HepG2 (cell line): ENCODE data around the gene TLCD5. TPM values are rescaled to one million over a fixed set of nuclear protein-coding genes. Genes with fewer than 3 reads are reported as not detected.

Experiments used
- ATAC-seq: fragments of 200-7000 bp; cut with Tn5 transposase; 3 replicates; pipeline ENCODE4 v1.9.1; 2020; ENCODE audit warnings: mild to moderate bottlenecking, moderate library complexity
- BruUV-seq: library from RNA; stranded (reverse); fragments of 400-500 nt; replicated peaks from 2 replicates; lab custom pipeline; 2021; lab: Mats Ljungman, UMichigan
- CTCF ChIA-PET: fragments of 300-600 bp; formaldehyde crosslinking; extraction: SDS; loops from one replicate; lab custom pipeline; 2021; ENCODE audit warnings: low total read pairs, inconsistent platforms, low intra/inter-chr PET ratio; lab: Yijun Ruan, JAX
- POLR2A ChIA-PET: fragments of 350-600 bp; sonication (Branson Sonifier 250); formaldehyde crosslinking; loops from one replicate; lab custom pipeline; 2020; ENCODE audit warnings: antibody characterized with exemption, inconsistent platforms; lab: Yijun Ruan, JAX
- DNase-seq: peaks from one replicate; pipeline ENCODE4 v3.0.0-alpha.2; 2015; ENCODE audit warnings: low spot score
- FAIRE-seq: peaks from 3 replicates; lab custom pipeline; 2011; peaks lifted over from hg19 to GRCh38; lab: Jason Lieb, UNC
- H2AFZ ChIP-seq: one replicate; pipeline ENCODE4 v1.6.1; 2011; ENCODE audit warnings: low read length, inconsistent platforms
- H3K27ac ChIP-seq: fragments of 300-600 bp; 3 replicates; pipeline ENCODE4 v1.8.0; 2011; ENCODE audit warnings: mixed run types, mild to moderate bottlenecking, mixed read lengths, low read length, inconsistent platforms; ENCODE audit not compliant: insufficient read depth; ENCODE audit errors: extremely low read length
- H3K27me3 ChIP-seq, 2 experiments: fragments of 200-600 bp in 1 of 2; 2 replicates in 1 of 2; 3 replicates in 1 of 2; pipeline versions ENCODE4 v1.6.0 to v1.8.0; 2011; ENCODE audit warnings: low read length in 2 of 2, mild to moderate bottlenecking in 2 of 2, moderate library complexity in 2 of 2, inconsistent platforms in 1 of 2; ENCODE audit not compliant: insufficient read depth in 2 of 2, control insufficient read depth in 1 of 2
- H3K36me3 ChIP-seq, 2 experiments: fragments of 200-600 bp in 1 of 2; replicated peaks in 1 of 2; 2 replicates in 1 of 2; 3 replicates in 1 of 2; pipeline versions ENCODE4 v1.5.1 to v1.8.0; 2011; ENCODE audit warnings: low read length in 2 of 2, inconsistent platforms in 1 of 2; ENCODE audit not compliant: insufficient read depth in 2 of 2, control insufficient read depth in 1 of 2
- H3K4me1 ChIP-seq: 2 replicates; pipeline ENCODE4 v1.5.1; 2012; ENCODE audit warnings: low read length, inconsistent platforms; ENCODE audit not compliant: insufficient read depth
- H3K4me2 ChIP-seq: 2 replicates; pipeline ENCODE4 v1.6.0; 2011; ENCODE audit warnings: low read depth, low read length, inconsistent platforms
- H3K4me3 ChIP-seq, 3 experiments: fragments of 200-600 bp in 1 of 3; sonication (generic), shearing (Covaris generic) in 1 of 3; replicated peaks in 1 of 3; 2 replicates each; pipeline ENCODE4 v1.5.1; 2011 to 2016; ENCODE audit warnings: low read length in 3 of 3, inconsistent platforms in 2 of 3, low read depth in 2 of 3, mild to moderate bottlenecking in 2 of 3, control low read depth in 1 of 3, mixed read lengths in 1 of 3; ENCODE audit not compliant: insufficient read depth in 1 of 3
- H3K79me2 ChIP-seq: one replicate; pipeline ENCODE4 v1.6.1; 2011; ENCODE audit warnings: low read length, inconsistent platforms; ENCODE audit not compliant: insufficient read depth
- H3K9ac ChIP-seq: 2 replicates; pipeline ENCODE4 v1.6.0; 2011; ENCODE audit warnings: mild to moderate bottlenecking, low read depth, low read length, inconsistent platforms; ENCODE audit not compliant: insufficient read depth
- H3K9me3 ChIP-seq: 2 replicates; pipeline ENCODE4 v1.5.1; 2012; ENCODE audit warnings: mild to moderate bottlenecking, low read length
- H4K20me1 ChIP-seq: 2 replicates; pipeline ENCODE4 v1.6.0; 2011; ENCODE audit warnings: inconsistent platforms, mild to moderate bottlenecking, low read length, moderate library complexity; ENCODE audit not compliant: insufficient read depth
- GFI1 ChIP-seq: sonication (generic); formaldehyde crosslinking; IDR thresholded peaks from 2 replicates; pipeline ENCODE4 v1.5.0; 2020; ENCODE audit warnings: missing genetic modification reagents, mild to moderate bottlenecking, borderline replicate concordance
- MAFK ChIP-seq, 2 experiments: IDR thresholded peaks in 1 of 2; conservative IDR thresholded peaks in 1 of 2; 2 replicates each; pipeline ENCODE4 v1.6.1; 2011; ENCODE audit warnings: improper control_type of control experiment in 2 of 2, low read length in 2 of 2
- NCOA5 ChIP-seq: sonication (generic); formaldehyde crosslinking; IDR thresholded peaks from 2 replicates; pipeline ENCODE4 v1.4.0; 2020; ENCODE audit warnings: missing genetic modification reagents
- TFDP2 ChIP-seq: sonication (generic); formaldehyde crosslinking; IDR thresholded peaks from 2 replicates; pipeline ENCODE4 v1.4.0; 2020; ENCODE audit warnings: missing genetic modification reagents
- ZMAT3 ChIP-seq: sonication (generic); formaldehyde crosslinking; conservative IDR thresholded peaks from 2 replicates; pipeline ENCODE4 v1.7.0; 2021; ENCODE audit warnings: missing genetic modification reagents
- WGBS: methylation state at CpG from one replicate; pipeline ENCODE4 v1.1.6; 2017; ENCODE audit warnings: low lambda C conversion rate; 5-methylcytosine and 5-hydroxymethylcytosine counted together
- in situ Hi-C: cut with HindIII; loops from 2 replicates; pipeline ENCODE4 v1.10.0; 2017; ENCODE audit warnings: low pct_unique_long_range_greater_than_20kb; ENCODE audit not compliant: extremely low pct_ligation_motif_present
- intact Hi-C: fragments of 100-400 bp; cut with micrococcal nuclease; formaldehyde crosslinking; loops from one replicate; pipeline ENCODE4 v1.10.0; 2022; ENCODE audit not compliant: unreplicated experiment
- polyA plus RNA-seq, 8 experiments: library from polyadenylated mRNA; depleted of rRNA in 3 of 8; stranded (reverse) in 7 of 8; unstranded in 1 of 8; fragments of >200 nt; fragmentation: Illumina TruSeq in 4 of 8; extraction: Trizol in 4 of 8; gene quantifications; 2 replicates each; pipeline versions ENCODE4 v1.2.1 to v1.2.3, GENCODE V29; 2011 to 2016; ENCODE audit warnings: low read depth in 4 of 8, missing spikeins in 1 of 8, mixed read lengths in 1 of 8; ENCODE audit not compliant: insufficient read depth in 1 of 8
- total RNA-seq, 5 experiments: library from RNA; depleted of rRNA; stranded (reverse); fragments of >200 nt; fragmentation: Illumina TruSeq; extraction: Trizol; gene quantifications; 2 replicates each; pipeline ENCODE4 v1.2.3, GENCODE V29; 2016; ENCODE audit warnings: low read depth in 1 of 5

The TLCD5 gene
- total and polyA plus RNA-seq, 2 of the 13 experiments (the other 11 are each of a cell fraction or from before 2014, with no cell fraction given), result 6.1 to 7.6 TPM

GRCh38 chr11:120331301-120331996 is 6.3 kb downstream of the TLCD5 start:
- Histone ChIP-seq H4K20me1 (no peaks in the 10 kb centered on the region), H3K4me1 (peaks cover 11% of the 10 kb centered on the region), H3K27ac (no peak overlapping the region), H3K4me2 (no peak overlapping the region), H2AFZ (no peak overlapping the region), H3K36me3 (peaks cover 0 to 2% of the 10 kb centered on the region in 2 experiments; a peak in 2 of 5 replicates), H3K4me3 (no peak overlapping the region), H3K79me2 (no peaks in the 10 kb centered on the region), H3K9ac (no peak overlapping the region), H3K9me3 (no peaks in the 10 kb centered on the region), H3K27me3 (no peaks in the 10 kb centered on the region)
- POLR2A ChIA-PET, result no interaction called here
- TF ChIP-seq MAFK (conservative IDR thresholded peaks at IDR 0.05 in 1 of 2, IDR thresholded peaks at IDR 0.05 in 1 of 2; ENCODE audit: low read length in 2 of 2) (no peak), ZMAT3 (CRISPR knock-in tag) (no peak), TFDP2 (CRISPR knock-in tag) (no peak), GFI1 (no peak), NCOA5 (CRISPR knock-in tag) (no peak)
- BruUV-seq, result no TSS peak
- FAIRE-seq, result no peak
- intact Hi-C loops (no loop called here), in situ Hi-C loops (no loop called here)
- no peak for DNase-seq
- WGBS, result 83% methylated on average over 2 of the region's 2 CpGs
- no peak for ATAC-seq
- CTCF ChIA-PET, result no interaction called here
